Amniotic epithelial cell (primary cell): ENCODE measurements around the gene CDYL.
"Not testable (repeated sequence)": the region's sequence is repeated elsewhere in the genome, so short reads cannot be mapped to it uniquely, and the experiment has no call there.

ENCODE experiments used
- DNase-seq: peaks from one replicate; pipeline ENCODE4 v3.0.0-alpha.2; 2010; ENCODE audit warnings: low read depth

CDYL gene

DNA sequence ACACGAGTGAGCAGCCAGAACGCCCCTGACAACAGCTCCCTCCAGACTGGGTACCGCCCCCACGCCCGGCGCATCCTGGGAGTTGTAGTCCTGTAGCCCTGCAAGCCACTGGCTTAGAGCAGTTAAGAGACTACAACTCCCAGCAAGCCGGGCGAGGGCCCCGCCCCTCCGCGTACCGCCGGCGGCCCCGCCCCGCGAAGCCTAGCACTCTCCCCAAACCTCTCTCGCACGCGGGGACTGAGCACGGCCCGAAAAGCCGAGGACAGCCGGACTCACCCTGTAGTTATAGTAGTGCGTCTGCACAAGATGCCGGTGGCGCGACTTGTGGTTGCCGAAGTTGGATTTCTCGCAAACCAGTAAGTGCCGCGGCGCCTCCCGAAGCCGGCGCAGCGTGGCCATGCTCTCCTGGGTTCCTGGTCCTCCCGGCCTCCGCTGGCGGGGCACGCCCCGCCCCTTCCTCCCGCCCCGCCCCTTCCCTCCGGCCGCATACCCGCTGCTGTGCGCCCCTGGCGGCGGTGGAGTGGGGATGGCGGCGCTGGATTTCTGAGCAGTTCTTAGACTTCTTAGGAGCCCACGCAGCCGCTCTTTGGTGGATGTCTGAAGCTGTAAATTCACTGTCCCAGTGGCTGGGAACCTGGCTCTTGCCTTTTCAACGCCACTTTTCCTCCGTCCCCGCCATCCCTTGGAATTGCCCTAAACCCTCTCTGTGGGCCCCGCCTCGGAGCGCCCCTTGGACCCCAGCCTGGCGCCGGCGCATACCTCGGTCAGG is 227.6 kb downstream of the CDYL start, which contains the start of gene RPP40:
TSS of gene RPP40 (minus strand) at position 434 of the 769 bp plus-strand sequence. CDS start at position 399, 35 bp downstream.
- DNase-seq: peak; percentile 96

- no peak for DNase-seq
These were observed 228.3 kb downstream of the CDYL start for GRCh38 chr6:5004373-5005037.

DNA sequence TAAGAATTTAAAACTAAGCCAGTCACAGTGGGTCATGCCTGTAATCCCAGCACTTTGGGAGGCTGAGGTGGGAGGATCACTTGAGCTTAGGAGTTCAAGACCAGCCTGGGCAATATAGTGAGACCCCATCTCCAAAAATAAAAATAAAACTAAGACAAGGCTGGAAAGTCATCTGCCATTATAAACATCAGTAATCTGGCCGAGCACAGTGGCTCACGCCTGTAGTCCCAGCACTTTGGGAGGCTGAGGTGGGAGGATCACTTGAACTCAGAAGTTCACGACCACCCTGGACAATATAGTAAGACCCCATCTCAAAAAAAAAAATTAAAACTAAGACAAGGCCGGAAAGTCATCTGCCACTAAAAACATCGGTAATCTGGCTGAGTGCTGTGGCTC is 228.8 kb downstream of the CDYL start:
- DNase-seq: not testable (repeated sequence)
